HG02623 (cell line): ENCODE results near the gene GHITM.
"Not testable (repeated sequence)": the region's sequence is repeated elsewhere in the genome, so short reads cannot be mapped to it uniquely, and the experiment has no call there.

Source experiments
- ATAC-seq: cut with Tn5 transposase; IDR thresholded peaks from one replicate; pipeline ENCODE4 v1.9.1; 2021; ENCODE audit warnings: moderate library complexity; ENCODE audit not compliant: unreplicated experiment

Gene GHITM

GRCh38 chr10:84147347-84147746 is 8.0 kb downstream of the GHITM start:
- ATAC-seq: no peak

DNA sequence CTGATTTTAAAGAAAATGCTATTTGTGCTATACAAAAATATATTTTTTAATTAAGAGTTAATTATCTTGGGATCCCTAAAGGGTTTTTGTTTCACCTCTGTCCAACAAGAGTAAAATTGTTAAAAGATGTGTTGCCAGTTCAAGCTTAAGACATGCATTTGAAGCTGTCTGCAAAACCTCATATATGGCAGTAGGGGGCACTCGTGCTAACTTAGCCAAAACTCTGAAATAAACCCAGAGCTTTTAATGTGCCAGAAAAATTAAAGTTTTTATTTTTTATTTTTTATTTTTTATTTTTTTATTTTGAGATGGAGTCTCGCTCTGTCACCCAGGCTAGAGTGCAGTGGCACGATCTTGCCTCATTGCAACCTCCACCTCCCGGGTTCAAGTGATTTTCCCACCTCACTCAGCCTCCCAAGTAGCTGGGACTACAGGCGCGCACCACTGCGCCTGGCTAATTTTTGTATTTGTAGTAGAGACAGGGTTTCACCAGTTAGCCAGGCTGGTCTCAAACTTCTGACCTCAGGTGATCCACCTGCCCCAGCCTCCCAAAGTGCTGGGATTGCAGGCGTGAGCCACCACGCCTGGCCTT is 8.8 kb downstream of the GHITM start:
- peak; percentile 49 for ATAC-seq

GRCh38 chr10:84149854-84150253 is 10.5 kb downstream of the GHITM start:
- ATAC-seq: no peak

GRCh38 chr10:84152769-84153168 is 13.5 kb downstream of the GHITM start:
- ATAC-seq: no peak

- ATAC-seq: no peak
Observed at GRCh38 chr10:84155521-84155920, 16.2 kb downstream of the GHITM start.

DNA sequence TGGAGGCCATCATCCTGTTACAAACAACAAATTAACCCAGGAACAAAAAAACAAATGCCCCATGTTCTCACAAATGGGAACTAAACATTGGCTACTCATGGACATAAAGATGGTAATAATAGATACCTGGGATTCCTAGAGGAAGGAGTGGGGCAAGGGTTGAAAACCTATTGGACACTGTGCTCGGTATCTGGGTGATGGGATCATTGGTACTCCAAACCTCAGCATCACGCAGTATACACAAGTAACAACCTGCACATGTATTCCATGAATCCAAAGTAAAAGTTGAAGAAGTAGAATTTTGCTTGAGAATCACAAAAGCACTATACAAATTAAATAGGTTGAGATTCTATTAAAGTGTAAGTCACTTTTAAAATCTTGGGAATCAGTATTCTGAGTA is 16.7 kb downstream of the GHITM start:
- no peak for ATAC-seq

DNA sequence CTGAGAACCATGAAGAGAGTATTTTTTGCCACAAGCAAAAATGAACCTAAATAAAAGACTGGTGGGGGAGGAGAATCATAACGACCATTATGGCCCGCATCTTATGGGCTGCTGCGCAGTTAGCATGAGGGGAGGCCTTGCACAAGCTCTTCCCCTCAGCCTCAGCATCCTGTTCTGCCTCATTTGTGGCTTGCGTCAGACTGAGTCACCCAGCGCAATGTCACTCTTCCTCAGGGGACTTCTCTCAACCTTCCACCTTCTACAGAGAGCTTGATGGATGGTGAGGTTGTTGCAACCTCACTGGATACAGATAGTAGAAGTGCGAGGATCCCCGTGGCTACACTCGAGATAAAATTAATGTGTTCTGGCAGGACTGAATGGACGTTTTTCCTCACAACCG is 17.5 kb downstream of the GHITM start:
- no peak for ATAC-seq

GRCh38 chr10:84158061-84158460 is 18.8 kb downstream of the GHITM start:
- ATAC-seq: no peak

GRCh38 chr10:84158550-84158949 is 19.2 kb downstream of the GHITM start:
- no peak for ATAC-seq

DNA sequence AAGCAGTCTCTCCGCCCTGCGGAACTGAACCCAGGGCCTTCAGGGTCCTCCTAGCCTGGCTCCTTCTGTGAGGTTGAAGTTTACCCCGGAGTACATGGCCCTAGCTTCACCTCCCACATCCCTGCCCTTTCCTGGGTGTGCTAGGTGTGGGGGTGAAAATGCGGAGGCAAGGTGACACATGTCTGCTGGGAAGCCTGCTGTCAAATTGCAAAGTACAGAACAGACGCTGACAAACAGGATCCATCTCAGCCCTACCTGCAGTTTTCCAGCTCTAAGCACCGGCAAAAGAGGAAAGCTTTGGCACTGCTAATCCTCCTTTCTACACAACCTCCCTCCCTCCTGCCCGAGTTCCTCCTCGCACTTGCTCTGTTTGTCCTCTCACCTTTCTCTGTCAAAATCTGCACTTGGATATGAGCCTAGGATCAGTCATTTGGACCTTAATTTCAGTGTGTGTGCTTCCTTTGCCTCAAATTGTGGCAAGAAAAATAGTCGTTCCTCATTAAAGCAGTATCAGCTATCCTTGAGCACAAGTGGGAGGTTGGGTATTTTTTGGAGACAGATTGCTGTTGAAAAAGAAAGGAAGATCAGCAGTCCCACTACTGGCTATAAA is 19.9 kb downstream of the GHITM start:
- no peak for ATAC-seq

GRCh38 chr10:84160663-84161362 is 21.5 kb downstream of the GHITM start:
- ATAC-seq: no peak

- no peak for ATAC-seq
Observed at GRCh38 chr10:84163996-84164395, 24.7 kb downstream of the GHITM start.

DNA sequence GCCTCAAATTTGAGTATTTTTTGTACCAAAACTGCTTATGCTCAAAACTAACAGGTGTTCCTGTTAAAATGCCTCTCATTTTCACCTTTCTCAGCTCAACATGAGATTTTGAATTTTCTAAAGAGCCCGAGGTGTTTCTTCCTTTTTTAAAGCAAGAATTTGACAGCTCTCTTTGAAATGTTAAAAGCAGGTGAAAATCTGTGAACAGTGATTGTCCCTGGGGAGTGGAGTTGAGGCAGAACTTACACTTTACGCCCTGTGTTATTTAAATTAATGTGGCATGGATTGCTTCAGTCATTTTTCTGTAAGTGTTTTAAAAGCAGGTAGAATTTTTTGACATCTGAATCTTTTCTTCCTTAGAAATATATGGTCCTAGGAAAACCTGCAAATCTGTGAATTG is 25.1 kb downstream of the GHITM start:
- ATAC-seq: no peak

DNA sequence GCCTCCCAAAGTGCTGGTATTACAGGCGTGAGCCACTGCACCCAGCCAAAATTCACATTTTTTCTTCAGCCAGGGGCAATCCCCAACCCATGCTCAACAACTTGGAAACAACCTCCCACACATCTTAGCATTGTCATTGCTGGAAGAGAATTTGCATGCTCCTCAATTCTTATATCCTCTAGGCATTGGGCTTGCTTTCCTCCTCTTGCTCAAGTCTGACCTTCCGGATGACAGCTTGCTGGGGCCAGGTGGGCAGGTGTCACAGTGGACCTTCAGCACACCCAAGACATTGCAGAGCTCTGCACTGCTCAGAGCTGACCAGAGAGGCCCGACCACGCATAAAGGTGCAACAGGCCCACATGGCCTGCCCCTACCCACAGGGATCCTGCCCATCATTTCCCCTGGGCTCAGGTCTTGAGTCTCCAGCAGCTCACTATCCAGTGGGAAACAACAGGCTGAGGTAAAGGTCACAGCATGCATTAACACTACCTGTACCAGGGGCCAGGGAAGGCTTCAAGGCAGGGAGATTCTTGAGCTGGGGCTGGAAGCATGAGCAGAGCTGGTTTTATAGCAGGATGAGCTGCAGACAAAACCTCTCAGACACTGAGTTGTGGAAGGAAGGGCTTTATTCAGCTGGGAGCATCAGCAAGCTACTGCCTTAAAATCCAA is 27.4 kb downstream of the GHITM start:
- ATAC-seq: peak; percentile 49

- peak; percentile 1 for ATAC-seq
Observed at GRCh38 chr10:84167289-84167653, 28.0 kb downstream of the GHITM start.

- ATAC-seq: not testable (repeated sequence)
Observed at GRCh38 chr10:84168382-84168781, 29.1 kb downstream of the GHITM start.

- ATAC-seq: not testable (repeated sequence)
Observed at GRCh38 chr10:84171237-84171636, 31.9 kb downstream of the GHITM start.

DNA sequence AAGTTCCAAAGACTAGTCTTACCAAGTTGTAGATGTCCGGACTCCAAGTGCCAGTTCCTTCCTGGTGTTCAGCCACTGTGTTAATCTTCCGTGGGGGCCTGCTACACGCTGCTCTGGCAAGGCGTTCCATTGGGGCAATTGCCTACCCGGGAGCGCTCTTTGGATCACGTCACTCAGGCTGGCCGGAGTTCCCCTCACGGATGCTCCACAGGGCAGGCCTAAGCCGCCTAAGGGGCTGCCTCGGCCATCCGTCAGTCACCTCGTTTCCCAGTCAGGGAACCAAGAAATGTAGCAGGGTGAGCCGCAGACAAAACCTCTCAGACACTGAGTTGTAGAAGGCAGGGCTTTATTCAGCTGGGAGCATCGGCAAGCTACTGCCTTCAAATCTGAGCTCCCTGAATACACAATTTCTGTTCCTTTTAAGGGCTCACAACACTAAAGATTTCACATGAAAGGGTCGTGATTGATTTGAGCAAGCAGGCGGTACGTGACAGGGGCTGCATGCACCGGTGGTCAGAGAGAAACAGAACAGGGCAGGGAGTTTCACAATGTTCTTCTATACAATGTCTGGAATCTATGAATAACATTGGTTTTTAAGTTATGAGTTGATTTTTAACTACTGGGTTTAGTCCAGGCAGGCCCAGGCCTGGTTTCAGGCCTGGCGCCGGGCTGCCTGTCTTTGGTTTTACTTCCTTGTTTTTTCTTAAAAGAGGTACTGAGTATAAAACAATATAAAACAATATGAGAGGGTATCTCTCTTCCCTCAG is 32.6 kb downstream of the GHITM start:
- peak; percentile 26 for ATAC-seq

GRCh38 chr10:84172467-84173356 is 33.4 kb downstream of the GHITM start:
- ATAC-seq: peak; percentile 45

GRCh38 chr10:84173501-84173929 is 34.2 kb downstream of the GHITM start, which contains the start of gene GPR15LG:
Gene GPR15LG, plus strand, starts transcription at chr10:84173801. Its CDS starts 51 bp downstream, at chr10:84173852.
- no peak for ATAC-seq
